GDM1 (cell line): ENCODE measurements around the gene STPG3.

Source experiments
- DNase-seq: peaks from one replicate; lab custom pipeline; 2025; lab: John Stamatoyannopoulos, UW

STPG3 gene

GRCh38 chr9:137251194-137251461, at the start of gene STPG3:
STPG3 (plus strand) TSS chr9:137251286; CDS start chr9:137251287, 1 bp downstream.
- DNase-seq, result no peak

- DNase-seq, result no peak
Measured at GRCh38 chr9:137202966-137203365, 48.1 kb upstream of the STPG3 start.

- no peak for DNase-seq
Measured at GRCh38 chr9:137204731-137205125, 46.4 kb upstream of the STPG3 start.

- DNase-seq, result peak; percentile 64
Measured at GRCh38 chr9:137205126-137206069, 45.7 kb upstream of the STPG3 start, which contains the start of the genes NDOR1 and TMEM203. NDOR1 (plus strand) TSS chr9:137205700; CDS start chr9:137205778, 78 bp downstream. TMEM203 (minus strand) TSS chr9:137205648; CDS start chr9:137205414, 234 bp downstream.

- no peak for DNase-seq
Measured at GRCh38 chr9:137206602-137207001, 44.5 kb upstream of the STPG3 start.

- DNase-seq, result no peak
Measured at GRCh38 chr9:137211532-137211931, 39.6 kb upstream of the STPG3 start.

GRCh38 chr9:137212520-137212919, 38.6 kb upstream of the STPG3 start:
- DNase-seq, result no peak

- DNase-seq, result no peak
Measured at GRCh38 chr9:137213160-137214060, 37.7 kb upstream of the STPG3 start.

GRCh38 chr9:137214620-137215019, 36.5 kb upstream of the STPG3 start:
- DNase-seq, result no peak

- no peak for DNase-seq
Measured at GRCh38 chr9:137215196-137215986, 35.7 kb upstream of the STPG3 start.

GRCh38 chr9:137216188-137216965, 34.7 kb upstream of the STPG3 start:
- no peak for DNase-seq

- DNase-seq, result no peak
Measured at GRCh38 chr9:137217276-137218211, 33.5 kb upstream of the STPG3 start.

- no peak for DNase-seq
Measured at GRCh38 chr9:137218212-137218753, 32.8 kb upstream of the STPG3 start.

GRCh38 chr9:137218754-137219271, 32.3 kb upstream of the STPG3 start:
- DNase-seq, result no peak

- no peak for DNase-seq
Measured at GRCh38 chr9:137219757-137220316, 31.2 kb upstream of the STPG3 start.

- no peak for DNase-seq
Measured at GRCh38 chr9:137220317-137221094, 30.6 kb upstream of the STPG3 start.

GRCh38 chr9:137221095-137221505, 30.0 kb upstream of the STPG3 start:
- DNase-seq, result no peak

GRCh38 chr9:137221506-137222111, 29.5 kb upstream of the STPG3 start:
- DNase-seq, result no peak
